Upper lobe of right lung (tissue), 1 donor: Measurements from ENCODE around the gene EVA1B. TPM values are rescaled to one million over a fixed set of nuclear protein-coding genes. Genes with fewer than 3 reads are reported as not detected.
A peak's percentile ranks its signal among the peaks of the same experiment; 100 is the strongest.

ENCODE experiments used
- ATAC-seq: fragments of 200-7000 bp; cut with Tn5 transposase; one replicate; pipeline ENCODE4 v1.9.1; 2020; ENCODE audit warnings: mild to moderate bottlenecking, moderate library complexity
- DNase-seq: peaks from one replicate; pipeline ENCODE4 v3.0.0-alpha.2; 2020
- H3K27ac ChIP-seq: fragments of 200-600 bp; one replicate; pipeline ENCODE4 v1.8.0; 2022
- H3K27me3 ChIP-seq: fragments of 200-600 bp; one replicate; pipeline ENCODE4 v1.8.0; 2022; ENCODE audit warnings: mild to moderate bottlenecking
- H3K36me3 ChIP-seq: fragments of 200-600 bp; one replicate; pipeline ENCODE4 v1.8.0; 2022
- H3K4me1 ChIP-seq: fragments of 200-600 bp; one replicate; pipeline ENCODE4 v1.8.0; 2022
- H3K4me3 ChIP-seq: fragments of 200-600 bp; one replicate; pipeline ENCODE4 v1.8.0; 2022; ENCODE audit warnings: mild to moderate bottlenecking
- H3K9me3 ChIP-seq: fragments of 200-600 bp; one replicate; pipeline ENCODE4 v1.8.0; 2022
- CTCF ChIP-seq: fragments of 200-600 bp; IDR thresholded peaks from one replicate; pipeline ENCODE4 v1.8.0; 2022; ENCODE audit warnings: antibody characterized with exemption
- intact Hi-C: fragments of 100-400 bp; cut with DNase I; formaldehyde crosslinking; loops from one replicate; pipeline ENCODE4 v1.11.0; 2022
- total RNA-seq: library from RNA; stranded (reverse); fragmentation: NEBNext Ultra II Directional; extraction: Animal tissue kit (Norgen Biotek cat#: 25700); gene quantifications from one replicate; pipeline ENCODE4 v1.2.1, GENCODE V29; 2021
- donor health status: DM: no; HTN: yes; CAD: no; lungs with severe emphysema.

Gene EVA1B
- total RNA-seq, 1 donor from 2014 or later, result 27.2 TPM

GRCh38 chr1:36307601-36308330 lies 15.7 kb downstream of the EVA1B start:
- H3K27ac ChIP-seq, result no peak overlapping the region
- intact Hi-C loops, result no loop called here
- ATAC-seq, result no peak

GRCh38 chr1:36306902-36307456 lies 16.5 kb downstream of the EVA1B start:
- intact Hi-C loops, result no loop called here
- Histone ChIP-seq H3K9me3 (no peaks in the 10 kb centered on the region), H3K4me1 (peaks cover 17% of the 10 kb centered on the region), H3K27me3 (no peaks in the 10 kb centered on the region), H3K36me3 (peaks cover 28% of the 10 kb centered on the region), H3K4me3 (peak overlapping the region; percentile 70), H3K27ac (peak overlapping the region; percentile 80)
- no peak for TF ChIP-seq CTCF
- ATAC-seq, result peak; percentile 97
- peak; percentile 96 for DNase-seq

More at GRCh38 chr1:36307601-36308330, 15.7 kb downstream of the EVA1B start:
- Histone ChIP-seq H3K4me3 (peak overlapping the region; percentile 70), H3K9me3 (no peaks in the 10 kb centered on the region), H3K36me3 (peaks cover 20% of the 10 kb centered on the region), H3K4me1 (peaks cover 17% of the 10 kb centered on the region), H3K27me3 (no peaks in the 10 kb centered on the region)
- TF ChIP-seq CTCF, result no peak
- DNase-seq, result peak; percentile 63

- peaks cover 17% of the 10 kb centered on the region for H3K4me1 ChIP-seq
- intact Hi-C loops, result no loop called here
Measured at GRCh38 chr1:36306210-36306901, 17.1 kb downstream of the EVA1B start, which contains the start of gene SH3D21. Gene SH3D21, plus strand, starts transcription at chr1:36306368. Its CDS starts 53 bp downstream, at chr1:36306421.

GRCh38 chr1:36305915-36306209 lies 17.6 kb downstream of the EVA1B start:
- Histone ChIP-seq H3K27me3 (no peaks in the 10 kb centered on the region), H3K4me1 (peaks cover 17% of the 10 kb centered on the region), H3K36me3 (peaks cover 39% of the 10 kb centered on the region), H3K9me3 (no peaks in the 10 kb centered on the region), H3K27ac (peak overlapping the region; percentile 80), H3K4me3 (peak overlapping the region; percentile 70)
- ATAC-seq (peak; percentile 20), DNase-seq (no peak)
- no peak for TF ChIP-seq CTCF
- intact Hi-C loops, result no loop called here

More at GRCh38 chr1:36306210-36306901, 17.1 kb downstream of the EVA1B start, which contains the start of gene SH3D21:
- Histone ChIP-seq H3K36me3 (peaks cover 34% of the 10 kb centered on the region), H3K27me3 (no peaks in the 10 kb centered on the region), H3K4me3 (peak within 1 kb of the TSS; percentile 70), H3K27ac (peak within 1 kb of the TSS; percentile 80), H3K9me3 (no peaks in the 10 kb centered on the region)
- peak; percentile 81 for ATAC-seq
- peak; percentile 88 for DNase-seq
- TF ChIP-seq CTCF, result no peak

- H3K4me1 ChIP-seq, result peaks cover 21% of the 10 kb centered on the region
- H3K36me3 ChIP-seq, result peaks cover 46% of the 10 kb centered on the region
- no peaks in the 10 kb centered on the region for H3K27me3 ChIP-seq
- H3K9me3 ChIP-seq, result no peaks in the 10 kb centered on the region
- ATAC-seq (no peak), DNase-seq (peak; percentile 51)
- TF ChIP-seq CTCF, result no peak
- peak overlapping the region; percentile 80 for H3K27ac ChIP-seq
- H3K4me3 ChIP-seq, result peak overlapping the region; percentile 70
- intact Hi-C loops, result no loop called here
Measured at GRCh38 chr1:36304970-36305914, 18.2 kb downstream of the EVA1B start.
